ENCODE results near the gene IL25. TPM values are rescaled to one million over a fixed set of nuclear protein-coding genes. Genes with fewer than 3 reads are reported as not detected.
A peak's percentile ranks its signal among the peaks of the same experiment; 100 is the strongest.

IL25 gene
- total RNA-seq, 1 donor from 2014 or later, result not detected

DNA sequence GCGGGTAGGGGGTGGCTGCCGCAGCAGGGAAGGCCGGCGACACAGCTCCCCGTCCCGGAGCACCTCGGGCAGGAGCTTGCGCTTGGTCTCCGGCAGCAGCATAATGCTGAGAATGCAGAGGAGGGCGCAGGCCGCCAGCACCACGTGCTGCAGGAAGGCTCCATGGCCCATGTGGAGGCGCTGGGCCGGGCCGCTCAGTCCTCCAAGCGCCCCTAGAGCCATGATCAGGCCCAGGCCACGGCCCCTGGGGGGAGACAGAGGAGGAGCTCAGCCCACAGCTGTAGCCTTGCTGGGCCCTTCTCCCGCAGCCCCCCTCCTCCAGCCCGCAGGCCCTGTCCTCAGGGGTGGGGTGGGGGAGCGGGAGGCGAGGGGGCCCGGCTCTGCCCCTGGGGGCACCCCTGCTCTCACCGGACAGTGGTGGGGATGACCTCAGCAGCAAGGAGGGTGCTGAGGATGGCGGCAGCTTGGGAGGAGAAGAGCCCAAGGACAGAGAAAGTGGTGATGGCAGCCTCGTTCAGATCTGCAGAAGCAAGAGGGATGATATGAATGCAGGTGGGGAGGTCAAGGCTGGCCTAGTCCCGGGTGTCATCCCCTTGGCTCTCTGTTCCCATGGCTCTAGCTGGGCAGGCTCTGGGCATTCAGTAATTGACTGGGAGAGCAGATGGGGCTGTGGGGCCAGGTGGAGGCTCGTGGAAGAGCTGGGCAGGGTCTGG lies 25.8 kb upstream of the IL25 start:
- Histone ChIP-seq H3K9me3 (no peaks in the 10 kb centered on the region), H3K27me3 (peaks cover 12% of the 10 kb centered on the region), H3K27ac (no peak overlapping the region), H3K4me3 (no peak overlapping the region), H3K36me3 (no peaks in the 10 kb centered on the region), H3K4me1 (peaks cover 4% of the 10 kb centered on the region)
- TF ChIP-seq CTCF (IDR thresholded peaks at IDR 0.05), result no peak
- no peak for DNase-seq
- ATAC-seq, result peak; percentile 6
- intact Hi-C loops (cut with DNase I), result no loop called here

GRCh38 chr14:23347406-23348296 lies 25.0 kb upstream of the IL25 start:
- intact Hi-C loops (cut with DNase I), result no loop called here
- H3K9me3 ChIP-seq, result no peaks in the 10 kb centered on the region
- H3K27ac ChIP-seq, result no peak overlapping the region
- ATAC-seq (no peak), DNase-seq (no peak)
- no peaks in the 10 kb centered on the region for H3K36me3 ChIP-seq
- no peak for TF ChIP-seq CTCF (IDR thresholded peaks at IDR 0.05)
- peaks cover 18% of the 10 kb centered on the region for H3K27me3 ChIP-seq
- no peak overlapping the region for H3K4me3 ChIP-seq
- H3K4me1 ChIP-seq, result peaks cover 7% of the 10 kb centered on the region

DNA sequence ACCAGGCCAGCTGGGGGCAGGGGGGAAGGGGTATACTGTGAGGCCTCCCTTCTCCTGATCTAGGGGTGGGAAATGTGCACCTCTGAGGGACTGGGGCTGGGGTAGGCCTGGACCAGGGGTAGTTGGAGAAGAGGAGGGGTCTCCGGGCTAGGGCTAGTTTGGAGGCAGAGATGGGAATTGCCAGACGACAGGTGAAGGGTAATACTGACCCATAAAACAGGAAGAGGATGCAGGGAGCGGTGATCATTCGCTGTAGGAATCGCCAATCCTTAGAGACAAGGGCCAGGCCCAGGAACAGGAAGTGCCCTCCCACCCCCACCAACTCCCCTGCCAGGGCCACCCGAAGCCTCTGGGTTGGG lies 24.3 kb upstream of the IL25 start:
- peak; percentile 20 for DNase-seq
- no peak for TF ChIP-seq CTCF (IDR thresholded peaks at IDR 0.05)
- Histone ChIP-seq H3K27ac (no peak overlapping the region), H3K4me1 (peaks cover 7% of the 10 kb centered on the region), H3K36me3 (no peaks in the 10 kb centered on the region), H3K4me3 (no peak overlapping the region), H3K9me3 (no peaks in the 10 kb centered on the region), H3K27me3 (peaks cover 24% of the 10 kb centered on the region)
- intact Hi-C loops (cut with DNase I), result no loop called here
- ATAC-seq, result no peak

DNA sequence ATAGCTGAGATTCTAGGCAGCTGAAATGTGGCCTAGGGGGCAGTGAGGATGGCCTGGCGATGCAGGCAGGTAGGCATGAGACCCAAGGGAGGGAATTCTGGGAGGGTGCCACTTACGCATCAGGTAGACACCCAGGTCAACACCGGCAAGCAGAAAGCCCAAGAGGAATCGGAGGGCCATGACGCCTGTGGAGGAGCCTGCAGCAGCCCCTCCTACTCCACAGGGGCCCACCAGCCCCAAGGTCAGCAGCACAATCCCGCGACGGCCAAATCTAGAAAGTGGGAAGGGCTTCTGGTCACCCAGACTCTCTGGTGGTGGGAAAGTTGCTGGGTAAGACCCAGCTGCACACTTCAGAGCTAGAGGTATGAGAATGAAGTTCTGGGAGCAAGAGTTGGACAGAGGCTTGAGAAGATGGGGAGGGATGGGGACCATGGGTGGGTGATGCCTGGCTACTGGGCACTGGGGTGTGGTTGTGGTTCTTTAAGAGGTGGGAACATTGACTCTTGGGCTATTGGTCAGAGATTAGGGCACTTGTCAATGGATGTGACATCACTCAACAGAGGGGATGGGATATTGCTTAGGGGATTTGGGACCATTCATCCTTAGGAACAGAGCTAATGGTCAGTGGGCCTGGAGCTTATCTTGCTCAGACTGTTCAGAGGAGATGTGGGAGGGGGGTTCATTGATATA lies 23.3 kb upstream of the IL25 start:
- Histone ChIP-seq H3K4me3 (no peak overlapping the region), H3K4me1 (peaks cover 7% of the 10 kb centered on the region), H3K27ac (no peak overlapping the region), H3K36me3 (no peaks in the 10 kb centered on the region), H3K9me3 (no peaks in the 10 kb centered on the region), H3K27me3 (peaks cover 26% of the 10 kb centered on the region)
- ATAC-seq, result no peak
- no peak for DNase-seq
- no peak for TF ChIP-seq CTCF (IDR thresholded peaks at IDR 0.05)
- intact Hi-C loops (cut with DNase I), result no loop called here

- TF ChIP-seq CTCF (IDR thresholded peaks at IDR 0.05), result no peak
- no peak for DNase-seq
- no peaks in the 10 kb centered on the region for H3K9me3 ChIP-seq
- H3K27ac ChIP-seq, result no peak overlapping the region
- H3K4me1 ChIP-seq, result peaks cover 7% of the 10 kb centered on the region
- peak; percentile 20 for ATAC-seq
- H3K36me3 ChIP-seq, result no peaks in the 10 kb centered on the region
- H3K27me3 ChIP-seq, result peaks cover 26% of the 10 kb centered on the region
- peak overlapping the region; percentile 65 for H3K4me3 ChIP-seq
- intact Hi-C loops (cut with DNase I), result no loop called here
Measured at GRCh38 chr14:23351681-23352505, 20.7 kb upstream of the IL25 start.
